NOMO-1 treated with dmso at 0.1 percent for 144 hours (cell line): Measurements from ENCODE around the gene RBM8A.
"Not testable (repeated sequence)": the region's sequence is repeated elsewhere in the genome, so short reads cannot be mapped to it uniquely, and the experiment has no call there.

ENCODE experiments used
- DNase-seq: peaks from one replicate; lab custom pipeline; 2025; ENCODE audit not compliant: unreplicated experiment; lab: John Stamatoyannopoulos, UW

The RBM8A gene

DNA sequence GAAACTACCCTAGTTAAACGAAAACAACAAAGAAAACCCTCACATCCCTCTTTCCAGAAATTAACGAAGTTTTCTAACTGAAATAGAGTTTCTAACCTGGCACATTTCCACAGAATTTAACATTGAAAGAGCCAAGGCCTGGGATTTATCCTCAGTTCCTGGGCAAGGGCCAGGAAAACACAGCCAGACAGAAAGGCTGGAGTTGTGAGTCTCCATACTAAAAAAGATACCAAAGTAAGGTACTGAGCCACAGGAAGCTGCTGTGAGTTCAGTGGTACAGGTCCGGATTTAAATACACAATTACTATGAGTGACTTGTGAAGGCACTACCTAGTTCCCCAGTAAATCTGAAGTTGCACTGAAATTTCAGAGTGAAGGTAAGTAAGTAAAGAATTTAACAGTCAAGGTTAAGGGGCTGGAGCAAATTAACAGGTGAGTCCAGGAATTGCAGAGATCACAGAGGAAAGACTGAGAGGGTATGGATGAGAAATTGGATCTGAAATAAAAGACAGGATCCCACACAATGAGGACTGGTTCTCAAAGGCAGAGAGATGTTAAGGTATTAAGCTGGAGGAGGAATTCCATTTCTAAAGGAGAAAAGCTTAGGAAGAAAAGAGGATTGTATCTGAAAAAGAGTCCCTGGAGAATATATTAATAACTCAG lies 29.6 kb upstream of the RBM8A start:
- DNase-seq = no peak

DNA sequence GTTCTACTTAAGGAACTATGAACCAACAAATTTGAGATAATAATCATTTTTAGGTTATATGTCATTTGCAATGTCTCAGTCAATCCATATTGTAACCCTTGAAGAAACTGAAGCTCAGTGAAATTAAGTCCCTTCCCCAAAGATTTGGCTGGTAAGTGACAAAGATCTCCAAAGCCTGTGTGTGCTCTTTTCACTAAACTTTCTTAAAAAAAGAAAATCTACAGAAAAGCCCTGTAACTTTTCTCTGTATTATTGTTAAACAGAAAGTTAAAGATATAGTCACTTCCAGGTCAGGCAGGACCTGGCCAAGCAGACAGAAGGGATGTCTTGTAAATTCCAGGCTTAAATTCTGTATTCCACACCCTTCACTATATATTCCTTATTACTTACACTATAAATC lies 29.1 kb upstream of the RBM8A start:
- no peak for DNase-seq

DNA sequence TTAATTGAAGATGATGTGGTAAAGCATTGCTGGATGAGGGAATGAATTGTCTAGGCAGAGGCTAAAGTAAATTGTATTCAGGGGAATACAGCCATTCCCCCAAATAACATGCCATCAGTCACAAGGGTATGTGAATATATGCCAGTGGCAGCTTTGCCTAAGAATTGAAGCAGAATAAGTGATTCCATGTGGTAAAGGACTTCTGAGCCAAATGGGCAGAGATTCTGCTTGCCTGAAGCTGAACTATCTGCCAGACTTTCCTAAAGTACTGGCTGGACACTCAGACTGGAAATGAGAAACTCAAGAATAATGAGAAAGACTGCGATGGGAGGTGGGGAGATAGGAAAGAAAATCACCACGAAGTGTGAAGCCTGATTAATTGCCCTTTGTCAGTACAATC lies 28.2 kb upstream of the RBM8A start:
- no peak for DNase-seq

DNA sequence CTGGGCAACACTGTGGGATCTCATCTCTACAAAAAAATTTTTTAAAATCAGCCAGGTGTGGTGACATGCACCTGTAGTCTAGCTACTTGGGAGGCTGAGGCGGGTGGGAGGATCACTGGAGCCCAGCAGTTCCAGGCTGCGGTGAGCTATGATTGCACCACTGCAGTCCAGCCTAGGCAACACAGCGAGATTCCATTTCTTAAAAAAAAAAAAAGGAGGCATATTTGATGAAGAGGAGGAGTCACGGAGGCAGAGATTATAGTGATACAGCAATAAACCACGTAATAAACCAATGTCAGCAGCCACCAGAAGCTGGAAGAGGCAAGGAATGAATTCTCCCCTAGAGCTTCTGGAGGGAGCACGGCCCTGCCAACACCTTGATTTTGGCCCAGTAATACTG lies 26.6 kb upstream of the RBM8A start:
- DNase-seq = no peak

DNA sequence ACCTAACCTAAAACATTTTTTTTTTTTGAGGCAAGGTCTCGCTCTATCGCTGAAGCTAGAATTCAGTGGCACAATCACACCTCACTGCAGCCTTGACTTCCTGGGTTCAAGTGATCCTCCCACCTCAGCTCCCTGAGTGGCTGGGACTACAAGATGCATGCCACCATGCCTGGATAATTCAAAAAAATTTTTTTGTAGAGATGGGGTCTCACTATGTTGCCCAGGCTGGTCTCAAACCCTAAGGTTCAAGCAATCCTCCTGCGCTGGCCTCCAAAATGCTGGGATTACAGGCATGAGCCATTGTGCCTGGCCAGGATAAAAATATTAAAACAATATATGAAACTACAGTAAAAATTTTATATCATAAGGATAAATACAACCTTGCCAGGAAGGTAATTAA lies 25.6 kb upstream of the RBM8A start:
- no peak for DNase-seq

DNA sequence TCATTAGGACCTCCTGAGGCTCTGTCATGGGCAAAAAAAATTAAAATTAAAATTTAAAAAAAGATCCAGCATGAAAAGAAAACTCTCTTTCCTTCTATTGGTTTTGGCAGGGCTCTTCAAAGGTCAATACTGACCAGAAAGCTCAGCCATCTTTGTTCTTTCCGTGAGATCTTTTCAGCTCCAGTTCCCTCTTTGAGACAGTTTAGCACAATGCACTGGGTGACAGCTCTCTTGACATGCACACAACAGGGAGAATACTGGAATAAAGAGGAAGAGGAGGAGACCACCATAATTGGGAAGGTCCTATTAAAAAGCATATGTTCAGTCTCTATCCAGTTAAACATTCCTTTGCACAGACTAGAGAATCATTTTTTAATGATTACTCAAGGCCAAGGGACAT lies 24.2 kb upstream of the RBM8A start:
- no peak for DNase-seq

DNA sequence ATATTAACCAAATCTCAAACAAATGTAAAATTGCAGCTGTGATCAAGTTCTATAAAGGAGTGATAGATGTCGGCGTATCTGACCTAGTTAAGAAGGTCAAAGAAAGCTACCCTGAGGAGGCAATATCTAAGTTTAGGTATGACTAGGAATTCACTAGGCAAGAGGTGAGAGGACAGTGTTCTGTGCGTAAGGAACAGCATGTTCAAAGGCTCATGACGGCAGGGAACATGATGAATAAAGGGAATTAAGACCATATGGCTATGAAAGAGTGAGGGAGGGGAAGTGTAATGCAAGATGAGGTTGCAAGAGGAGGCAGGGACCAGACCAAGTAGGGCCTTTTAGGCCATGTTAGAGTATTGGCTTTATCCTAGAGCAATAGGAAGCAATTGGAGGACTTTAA lies 21.9 kb upstream of the RBM8A start:
- DNase-seq = no peak

DNA sequence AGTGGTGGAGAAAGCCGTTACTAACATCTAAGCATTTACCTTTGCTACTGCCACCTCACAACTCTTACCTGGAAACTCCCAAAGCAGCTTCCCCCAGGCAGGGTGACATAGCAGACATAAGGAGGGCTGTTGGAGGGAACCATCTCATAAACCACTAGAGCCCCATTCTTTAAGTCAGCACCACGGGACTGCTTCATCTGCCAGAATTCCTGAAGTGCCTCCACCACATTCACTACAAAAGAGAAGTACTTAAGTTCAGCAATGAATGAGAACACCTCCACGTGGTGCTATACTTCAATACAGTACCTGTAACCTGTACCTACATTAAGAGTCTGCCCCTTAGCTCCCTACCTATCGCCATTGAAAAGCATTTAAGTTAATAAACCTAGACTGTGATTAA lies 20.3 kb upstream of the RBM8A start:
- DNase-seq = no peak

DNA sequence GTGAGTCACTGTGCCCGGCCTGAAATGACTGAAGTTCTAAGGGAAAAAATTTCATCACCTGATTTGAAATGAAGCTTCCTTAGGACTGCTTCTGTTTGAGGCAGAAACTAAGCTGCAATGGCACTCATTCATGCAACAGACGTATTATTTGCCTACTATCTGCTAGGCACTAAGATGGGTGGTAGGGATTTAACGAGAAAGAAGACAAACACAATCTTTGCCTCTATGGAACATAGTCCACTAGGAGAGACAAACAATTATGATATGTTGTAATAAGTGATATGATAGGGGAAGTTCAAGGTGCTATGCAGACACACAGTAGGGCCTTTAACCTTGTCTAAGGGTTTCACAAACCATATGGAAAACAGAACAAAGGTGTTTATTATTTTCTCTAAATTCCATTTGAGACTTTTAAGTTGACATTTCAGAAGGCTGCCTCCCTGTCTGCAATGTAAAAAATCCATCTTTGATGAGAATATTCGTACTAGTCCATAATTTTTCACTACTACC lies 19.2 kb upstream of the RBM8A start:
- DNase-seq = no peak

DNA sequence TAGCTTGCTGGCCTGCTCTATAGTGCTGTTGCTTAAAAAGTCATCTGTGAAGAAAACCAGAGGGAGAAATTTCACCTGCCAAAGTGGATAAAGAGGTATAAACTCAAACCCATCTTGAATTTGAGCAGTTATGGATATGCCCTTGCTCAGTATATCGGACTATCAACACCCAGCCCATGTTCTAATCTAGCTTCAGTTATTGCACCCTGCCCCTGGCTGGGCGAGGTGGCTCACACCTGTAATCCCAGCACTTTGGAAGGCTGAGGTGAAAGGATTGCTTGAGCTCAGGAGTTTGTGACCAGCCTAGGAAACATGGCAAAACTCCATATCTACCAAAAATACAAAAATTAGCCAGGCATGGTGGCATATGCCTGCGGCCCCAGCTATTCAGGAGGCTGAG lies 17.2 kb upstream of the RBM8A start:
- no peak for DNase-seq

DNA sequence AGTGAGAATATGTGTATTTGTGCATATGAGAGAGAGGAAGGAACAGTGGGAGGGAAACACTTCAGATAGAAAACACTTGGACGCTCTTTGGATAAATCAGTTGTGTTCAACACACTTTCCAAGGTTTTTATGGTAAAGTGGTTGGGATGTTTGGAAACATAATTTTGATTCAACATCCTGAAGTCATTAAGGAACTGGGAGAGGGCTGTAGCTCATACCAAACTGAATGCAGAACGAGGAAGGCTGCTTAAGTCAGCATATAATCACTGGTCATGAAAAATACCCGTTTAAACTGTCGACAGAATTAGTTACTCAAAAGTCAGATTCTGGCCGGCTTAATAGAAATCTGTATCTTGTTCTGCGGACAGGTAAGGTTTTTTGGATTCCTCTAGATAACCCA lies 15.6 kb upstream of the RBM8A start:
- DNase-seq = no peak

DNA sequence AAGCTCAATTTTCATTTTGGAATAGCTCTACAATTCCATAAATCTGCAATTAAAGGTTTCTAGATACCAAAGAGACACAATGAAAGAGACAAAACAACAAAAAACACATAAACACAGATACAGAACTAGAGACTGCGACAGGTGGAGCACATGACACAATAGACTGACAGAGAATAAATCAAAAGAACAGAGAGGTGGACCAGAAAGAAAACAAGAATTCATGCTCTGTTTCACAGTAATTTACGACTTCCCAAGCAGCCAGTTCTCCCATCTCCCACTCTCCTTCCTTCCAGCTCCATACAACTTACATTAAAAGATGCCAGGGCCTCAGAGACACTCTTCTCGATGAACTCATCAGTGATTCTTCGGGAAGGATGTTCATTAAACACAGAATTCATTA lies 15.1 kb upstream of the RBM8A start:
- no peak for DNase-seq

DNA sequence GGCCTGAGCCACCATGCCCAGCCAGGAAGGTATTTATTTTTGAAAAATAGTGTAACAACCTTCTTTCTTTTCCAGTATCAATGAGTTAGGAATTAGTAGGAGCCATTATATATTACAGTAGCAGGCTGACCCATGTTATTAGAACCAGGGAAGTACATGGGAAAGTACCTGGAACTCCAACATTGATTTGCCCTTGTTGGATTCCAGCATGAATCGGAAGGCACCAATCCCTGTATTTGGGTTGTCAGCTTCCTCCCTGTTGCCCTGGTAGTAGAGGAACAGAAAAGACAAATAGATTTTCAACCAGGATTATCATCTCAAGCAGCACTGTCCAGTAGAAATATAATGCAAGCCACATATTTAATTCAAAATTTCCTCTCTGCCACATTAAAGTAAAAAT lies 10.2 kb upstream of the RBM8A start:
- no peak for DNase-seq

DNA sequence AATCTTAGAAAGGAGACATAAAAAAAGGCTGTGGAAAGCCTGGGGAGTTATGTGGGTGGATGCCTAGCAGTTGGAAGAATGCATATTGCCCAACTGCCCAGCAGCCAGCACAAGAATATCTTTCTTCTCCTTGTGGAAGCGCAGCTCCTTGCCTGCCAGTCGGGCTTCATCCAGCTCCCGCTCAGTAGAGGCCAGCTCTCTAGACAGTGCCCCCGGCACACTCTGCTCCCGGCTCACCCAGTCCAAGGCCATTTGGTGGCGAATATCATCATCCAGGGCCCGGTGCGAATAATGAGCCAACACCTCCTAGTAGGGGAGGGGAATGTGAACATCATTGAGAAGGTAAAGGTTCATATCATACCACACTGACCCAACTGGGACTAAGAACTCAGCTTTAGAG lies 9.0 kb upstream of the RBM8A start:
- DNase-seq = no peak

DNA sequence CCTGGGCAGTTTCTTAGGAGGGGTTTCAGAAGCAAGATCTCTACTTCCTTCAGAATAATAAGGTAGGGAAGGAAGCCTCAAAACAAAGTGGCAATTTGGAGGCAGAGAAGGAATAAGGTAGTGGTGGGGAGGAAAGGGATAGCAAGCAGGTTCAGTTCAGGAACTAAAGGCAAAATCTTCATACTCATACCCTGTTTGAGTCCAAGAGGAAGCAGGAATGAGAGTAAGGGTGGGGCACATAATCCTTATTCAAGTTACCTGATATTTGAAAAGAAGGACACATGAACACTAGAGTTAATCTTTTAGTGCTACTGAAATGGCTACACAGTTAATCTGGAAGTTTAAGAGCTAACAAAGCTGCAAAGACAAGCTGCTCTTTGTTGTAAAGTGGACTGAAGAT lies 8.4 kb upstream of the RBM8A start:
- DNase-seq = no peak

DNA sequence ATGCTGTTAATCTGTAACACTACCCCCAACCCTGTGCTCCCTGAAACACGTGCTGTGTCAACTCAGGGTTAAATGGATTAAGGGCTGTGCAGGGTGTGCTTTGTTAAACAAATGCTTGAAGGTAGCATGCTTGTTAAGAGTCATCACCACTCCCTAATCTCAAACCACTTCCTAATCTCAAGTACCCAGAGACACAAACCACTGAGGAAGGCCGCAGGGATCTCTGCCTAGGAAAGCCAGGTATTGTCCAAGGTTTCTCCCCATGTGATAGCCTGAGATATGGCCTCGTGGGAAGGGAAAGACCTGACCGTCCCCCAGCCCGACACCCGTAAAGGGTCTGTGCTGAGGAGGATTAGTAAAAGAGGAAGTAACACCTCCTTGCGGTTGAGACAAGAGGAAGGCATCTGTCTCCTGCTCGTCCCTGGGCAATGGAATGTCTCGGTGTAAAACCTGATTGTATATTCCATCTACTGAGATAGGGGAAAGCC lies 5.3 kb upstream of the RBM8A start:
- peak; percentile 17 for DNase-seq

DNA sequence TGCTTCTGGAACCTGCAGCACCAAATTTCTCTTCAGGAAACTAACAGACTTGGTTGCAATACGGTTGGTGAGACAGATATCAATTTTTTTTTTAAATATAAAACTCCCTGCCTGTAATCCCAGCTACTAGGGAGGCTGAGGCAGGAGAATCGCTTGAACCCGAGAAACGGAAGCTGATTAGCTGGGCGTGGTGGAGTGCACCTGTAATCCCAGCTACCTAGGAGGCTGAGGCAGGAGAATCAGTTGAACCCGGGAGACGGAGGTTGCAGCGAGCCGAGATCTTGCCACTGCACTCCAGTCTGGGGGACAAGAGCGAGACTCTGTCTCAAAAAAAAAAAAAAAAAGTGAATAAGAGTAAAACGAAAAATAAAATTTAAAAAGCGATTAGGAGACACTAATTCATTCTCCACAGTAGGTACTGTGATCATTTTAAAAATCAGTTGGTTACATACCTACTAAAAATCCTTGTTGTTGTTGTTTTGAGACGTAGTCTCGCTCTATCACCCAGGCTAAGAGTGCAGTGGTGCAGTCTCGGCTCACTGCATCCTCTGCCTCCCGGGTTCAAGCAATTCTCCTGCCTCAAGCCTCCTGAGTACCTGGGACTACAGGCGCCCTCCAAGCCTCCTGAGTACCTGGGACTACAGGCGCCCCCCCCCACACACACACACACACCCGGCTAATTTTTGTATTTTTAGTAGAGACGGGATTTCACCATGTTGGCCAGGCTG lies 796 bp upstream of the RBM8A start:
- no peak for DNase-seq

DNA sequence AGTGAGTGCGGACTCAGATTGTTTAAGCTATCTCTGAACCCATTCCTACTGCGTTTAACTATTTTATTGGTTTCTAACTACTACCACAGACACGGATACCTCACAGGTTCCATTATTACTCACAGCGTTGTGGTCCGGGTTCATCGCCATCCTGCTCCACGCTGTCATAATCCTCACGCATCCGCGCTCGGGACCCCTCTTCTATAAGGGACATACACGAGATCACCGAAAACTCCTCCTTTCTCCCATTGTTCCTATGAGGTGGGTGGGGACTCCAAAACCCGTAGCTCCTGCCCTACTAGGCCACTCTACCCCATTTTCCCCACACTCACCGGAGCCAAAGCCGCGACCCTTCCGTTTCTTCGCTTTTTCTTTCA lies 610 bp downstream of the RBM8A start:
- no peak for DNase-seq

DNA sequence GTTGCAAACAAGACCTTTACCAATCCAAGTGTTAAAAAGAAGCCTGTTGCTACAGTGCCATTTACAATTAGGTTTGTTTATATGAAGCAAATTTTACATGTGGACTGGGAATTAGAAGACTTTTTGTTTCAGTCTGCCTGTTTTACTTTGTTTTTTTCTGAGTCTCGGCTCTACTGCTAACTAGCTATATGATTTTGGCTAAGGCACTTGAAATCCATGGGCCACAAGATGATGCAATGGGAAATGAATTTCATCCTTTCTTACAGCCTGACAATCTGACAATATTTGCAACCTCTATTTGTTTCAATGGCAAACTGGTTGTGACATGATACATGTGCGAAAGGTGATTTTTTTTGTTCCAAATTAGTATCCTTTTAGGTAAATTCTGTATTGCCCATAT lies 5.0 kb downstream of the RBM8A start:
- no peak for DNase-seq

DNA sequence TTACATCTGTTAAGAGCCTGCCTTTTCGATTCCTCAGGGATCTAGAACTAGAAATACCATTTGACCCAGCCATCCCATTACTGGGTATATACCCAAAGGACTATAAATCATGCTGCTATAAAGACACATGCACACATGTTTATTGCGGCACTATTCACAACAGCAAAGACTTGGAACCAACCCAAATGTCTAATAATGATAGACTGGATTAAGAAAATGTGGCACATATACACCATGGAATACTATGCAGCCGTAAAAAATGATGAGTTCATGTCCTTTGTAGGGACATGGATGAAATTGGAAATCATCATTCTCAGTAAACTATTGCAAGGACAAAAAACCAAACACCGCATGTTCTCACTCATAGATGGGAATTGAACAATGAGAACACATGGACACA lies 7.0 kb downstream of the RBM8A start:
- DNase-seq = not testable (repeated sequence)

DNA sequence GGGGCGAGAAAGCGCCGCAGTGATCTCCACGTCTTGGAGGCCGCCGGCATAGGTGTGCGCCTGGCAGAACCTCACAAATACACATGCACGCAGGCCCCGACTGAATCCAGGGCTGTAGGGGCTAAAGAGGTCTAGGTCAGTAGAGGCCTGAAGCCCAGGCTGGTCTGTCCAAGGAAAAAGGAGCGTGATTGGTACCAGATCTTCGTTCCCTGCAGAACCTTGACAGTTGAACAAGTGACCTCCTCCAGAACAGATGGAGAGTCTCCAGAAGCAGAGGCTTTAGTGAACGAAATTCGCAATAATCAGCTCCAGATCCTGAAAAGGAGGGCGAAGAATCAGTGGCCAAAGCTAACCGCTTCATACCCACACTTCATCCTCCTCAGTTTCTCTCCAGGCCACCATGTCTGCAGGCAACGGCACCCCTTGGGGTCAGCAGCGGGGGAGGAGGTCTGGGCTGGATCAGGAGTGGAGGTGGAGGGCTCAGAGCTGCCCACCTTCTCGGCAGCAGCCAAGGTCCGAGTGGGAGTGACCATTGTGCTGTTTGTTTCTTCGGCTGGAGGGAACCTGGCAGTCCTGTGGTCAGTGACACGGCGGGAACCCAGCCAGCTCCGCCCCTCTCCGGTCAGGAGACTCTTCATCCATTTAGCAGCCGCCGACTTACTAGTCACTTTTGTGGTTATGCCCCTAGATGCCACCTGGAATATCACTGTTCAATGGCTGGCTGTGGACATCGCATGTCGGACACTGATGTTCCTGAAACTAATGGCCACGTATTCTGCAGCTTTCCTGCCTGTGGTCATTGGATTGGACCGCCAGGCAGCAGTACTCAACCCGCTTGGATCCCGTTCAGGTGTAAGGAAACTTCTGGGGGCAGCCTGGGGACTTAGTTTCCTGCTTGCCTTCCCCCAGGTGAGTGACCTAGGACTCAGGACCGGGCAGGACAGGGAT lies 8.0 kb downstream of the RBM8A start:
- peak; percentile 25 for DNase-seq
